ENCODE data around the gene NAV3. TPM values are rescaled to one million over a fixed set of nuclear protein-coding genes. Genes with fewer than 3 reads are reported as not detected.

Gene NAV3
- total RNA-seq, 1 experiment from 2014 or later = 3.0 TPM

GRCh38 chr12:77949943-77950342, 119.2 kb downstream of the NAV3 start:
- DNase-seq = no peak
- H2BK12ac ChIP-seq (ENCODE audit: insufficient read length, low read depth, low read length) = no peak overlapping the region
- H3K23me2 ChIP-seq (ENCODE audit: insufficient read length, low read depth, low read length, poor library complexity, severe bottlenecking) = no peaks in the 10 kb centered on the region
- no peak overlapping the region for H3K27ac ChIP-seq (ENCODE audit: insufficient read length, low read depth, low read length)
- H3K4me2 ChIP-seq (ENCODE audit: insufficient read depth, insufficient read length, low read length) = no peak overlapping the region
- H2BK5ac ChIP-seq (ENCODE audit: insufficient read length, low read length) = no peak overlapping the region
- no peaks in the 10 kb centered on the region for H4K20me1 ChIP-seq (ENCODE audit: control insufficient read depth, insufficient read depth, insufficient read length)
- no peak overlapping the region for H2AK5ac ChIP-seq (ENCODE audit: insufficient read length, low read length)
- H3K9ac ChIP-seq (ENCODE audit: extremely low read depth, insufficient read length, low read length) = no peak overlapping the region
- H3K4me3 Mint-ChIP-seq = no peak overlapping the region
- no peak for TF ChIP-seq CTCF (conservative IDR thresholded peaks at IDR 0.05)
- H3K27ac Mint-ChIP-seq = no peak overlapping the region
- no peaks in the 10 kb centered on the region for H3K79me1 ChIP-seq (ENCODE audit: insufficient read depth, low read depth, low read length, poor library complexity, severe bottlenecking)
- H3K79me2 ChIP-seq (ENCODE audit: insufficient read depth, low read length) = no peaks in the 10 kb centered on the region
- H2BK15ac ChIP-seq (ENCODE audit: low read depth, low read length) = no peak overlapping the region
- H3K27me3 ChIP-seq (ENCODE audit: insufficient read depth, low read length) = no peaks in the 10 kb centered on the region
- H4K91ac ChIP-seq (ENCODE audit: insufficient read length, low read depth, low read length) = no peak overlapping the region
- no peak overlapping the region for H3K18ac ChIP-seq (ENCODE audit: insufficient read length, low read depth, low read length)
- H3K9me3 ChIP-seq (ENCODE audit: control insufficient read depth, low read depth, low read length) = no peaks in the 10 kb centered on the region
- H3K9me3 Mint-ChIP-seq = peaks cover 0 to 4% of the 10 kb centered on the region in 2 experiments; a peak in 3 of 5 replicates
- H3K4me1 Mint-ChIP-seq = peaks cover 4 to 5% of the 10 kb centered on the region in 2 experiments; a peak in 3 of 4 replicates
- H3K27me3 Mint-ChIP-seq (ENCODE audit: low read depth) = no peaks in the 10 kb centered on the region
- H4K5ac ChIP-seq (ENCODE audit: insufficient read length, low read depth, low read length) = no peak overlapping the region
- no peak overlapping the region for H3K14ac ChIP-seq (ENCODE audit: insufficient read depth, low read length)
- no peak overlapping the region for H2AFZ ChIP-seq (ENCODE audit: low read length)
- H3K4ac ChIP-seq (ENCODE audit: low read depth, low read length) = no peak overlapping the region
- H3K23ac ChIP-seq (ENCODE audit: insufficient read length, low read depth, low read length) = no peak overlapping the region
- no peak overlapping the region for H2BK120ac ChIP-seq (ENCODE audit: low read depth, low read length, poor library complexity, severe bottlenecking)
- no peaks in the 10 kb centered on the region; a peak in 1 of 7 replicates for H3K36me3 Mint-ChIP-seq (ENCODE audit: insufficient read depth in 1 of 3, low read depth in 3 of 3)
- no peak overlapping the region for H2BK20ac ChIP-seq (ENCODE audit: low read depth, low read length, poor library complexity, severe bottlenecking)
- H3K4me1 ChIP-seq (ENCODE audit: insufficient read depth, low read length) = no peaks in the 10 kb centered on the region
- H4K8ac ChIP-seq (replicated peaks; ENCODE audit: insufficient read length, low read depth, low read length) = no peak overlapping the region
- H3K56ac ChIP-seq (ENCODE audit: insufficient read length, low read depth, low read length) = no peak overlapping the region
- H3T11ph ChIP-seq (ENCODE audit: low read length) = no peak overlapping the region
